ENCODE results near the gene FAM135A.
A peak's percentile ranks its signal among the peaks of the same experiment; 100 is the strongest.
"Not testable (repeated sequence)": the region's sequence is repeated elsewhere in the genome, so short reads cannot be mapped to it uniquely, and the experiment has no call there.

Gene FAM135A

GRCh38 chr6:70549327-70549726 lies 136.0 kb downstream of the FAM135A start:
- DNase-seq = no peak

DNA sequence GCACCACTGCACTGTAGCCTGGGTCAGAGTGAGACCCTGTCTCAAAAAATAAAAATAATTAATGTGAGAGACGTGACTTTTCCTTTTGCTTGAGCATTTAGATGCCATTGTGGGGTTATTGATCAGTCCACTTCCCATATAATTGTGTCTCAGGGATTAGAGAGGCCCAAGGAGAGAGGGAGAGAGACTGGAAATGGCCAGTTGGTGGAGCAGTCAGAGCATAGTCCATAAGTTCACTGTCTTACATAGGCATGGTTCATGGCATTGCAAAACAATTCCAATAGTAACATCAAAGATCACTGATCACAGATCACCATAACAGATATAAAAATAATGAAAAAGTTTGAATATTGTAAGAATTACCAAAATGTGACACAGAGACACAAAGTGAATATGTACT lies 138.3 kb downstream of the FAM135A start:
- DNase-seq = no peak

- not testable (repeated sequence) for DNase-seq
Observed at GRCh38 chr6:70552286-70552940, 139.1 kb downstream of the FAM135A start.

GRCh38 chr6:70552974-70553373 lies 139.7 kb downstream of the FAM135A start:
- no peak for DNase-seq

DNA sequence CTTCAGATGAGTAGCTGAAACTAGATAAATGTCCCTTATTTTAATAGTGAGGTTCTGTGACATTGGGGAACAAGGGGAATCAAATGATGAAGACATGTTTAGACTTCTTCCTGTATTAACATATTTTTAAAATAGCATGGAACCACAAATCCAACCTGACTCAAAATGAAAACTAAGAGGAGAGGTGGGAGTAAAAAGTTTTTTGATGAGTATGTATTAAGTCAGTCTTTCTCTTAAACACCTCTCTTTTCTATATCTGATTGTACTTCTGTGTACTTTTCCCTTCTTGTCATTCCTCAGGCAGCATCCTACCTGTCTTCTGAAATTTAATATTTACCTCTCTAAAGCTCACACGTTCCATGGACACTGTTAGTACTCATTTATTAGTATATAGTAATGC lies 144.7 kb downstream of the FAM135A start:
- no peak for DNase-seq

DNA sequence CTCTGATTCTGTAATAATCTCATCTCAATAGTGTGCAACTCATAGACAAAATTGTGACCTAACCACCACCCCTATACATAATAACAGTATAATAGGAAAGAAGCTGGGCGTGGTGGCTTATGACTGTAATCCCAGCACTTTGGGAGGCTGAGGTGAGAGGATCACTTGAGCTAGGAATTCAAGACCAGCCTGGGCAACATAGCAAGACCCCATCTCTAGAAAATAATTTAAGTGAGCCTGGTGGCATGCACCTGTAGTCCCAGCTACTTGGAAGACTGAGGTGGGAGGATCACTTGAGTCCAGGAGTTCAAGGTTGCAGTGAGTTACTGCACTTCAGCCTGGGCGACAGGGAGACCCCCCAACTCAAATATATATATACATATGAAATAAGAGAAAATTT lies 149.1 kb downstream of the FAM135A start:
- not testable (repeated sequence) for DNase-seq

DNA sequence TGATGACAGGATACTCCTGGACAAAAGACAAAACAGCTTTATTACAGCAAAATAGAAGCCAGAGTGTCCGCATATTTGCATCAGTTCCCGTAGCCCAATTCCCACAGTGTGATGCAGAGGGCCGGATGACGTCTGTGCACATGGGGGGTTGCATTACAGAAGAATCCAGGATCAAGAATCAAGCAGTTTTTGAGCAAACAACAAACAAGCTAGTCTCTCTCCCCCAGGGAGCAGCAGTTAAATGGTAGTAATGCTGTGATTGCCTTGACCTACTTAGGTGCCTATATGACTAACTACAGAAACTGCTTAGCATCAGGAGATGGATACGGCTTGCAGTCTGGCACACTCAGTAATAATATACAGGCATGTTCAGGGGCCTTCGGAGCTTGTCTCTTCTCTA lies 150.2 kb downstream of the FAM135A start:
- DNase-seq = no peak

- DNase-seq = peak; percentile 78
Observed at GRCh38 chr6:70566751-70567382, 153.6 kb downstream of the FAM135A start, which contains the start of gene SDHAF4. Gene SDHAF4, plus strand, starts transcription at chr6:70566930. Its CDS starts 11 bp downstream, at chr6:70566941.

DNA sequence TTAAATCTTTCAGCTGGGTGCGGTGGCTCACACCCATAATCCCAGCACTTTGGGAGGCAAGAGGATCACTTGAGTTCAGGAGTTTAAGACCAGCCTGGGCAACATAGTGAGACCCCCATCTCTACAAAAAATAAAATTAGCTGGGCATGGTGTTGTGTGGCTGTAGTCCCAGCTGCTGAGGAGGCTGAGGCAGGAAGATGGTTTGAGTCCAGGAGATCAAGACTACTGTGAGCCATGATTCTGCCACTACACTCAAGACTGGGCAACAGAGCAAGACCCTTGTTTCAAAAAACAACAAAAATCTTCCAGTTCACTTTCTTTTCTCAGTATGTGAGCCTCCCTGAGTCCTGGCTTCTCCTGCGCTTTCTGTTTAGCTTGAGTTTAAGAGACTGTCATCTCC lies 161.3 kb downstream of the FAM135A start:
- DNase-seq = no peak

- DNase-seq = no peak
Observed at GRCh38 chr6:70575899-70576495, 162.7 kb downstream of the FAM135A start.

GRCh38 chr6:70586114-70586513 lies 172.8 kb downstream of the FAM135A start:
- DNase-seq = no peak

- DNase-seq = no peak
Observed at GRCh38 chr6:70590400-70590799, 177.1 kb downstream of the FAM135A start.

DNA sequence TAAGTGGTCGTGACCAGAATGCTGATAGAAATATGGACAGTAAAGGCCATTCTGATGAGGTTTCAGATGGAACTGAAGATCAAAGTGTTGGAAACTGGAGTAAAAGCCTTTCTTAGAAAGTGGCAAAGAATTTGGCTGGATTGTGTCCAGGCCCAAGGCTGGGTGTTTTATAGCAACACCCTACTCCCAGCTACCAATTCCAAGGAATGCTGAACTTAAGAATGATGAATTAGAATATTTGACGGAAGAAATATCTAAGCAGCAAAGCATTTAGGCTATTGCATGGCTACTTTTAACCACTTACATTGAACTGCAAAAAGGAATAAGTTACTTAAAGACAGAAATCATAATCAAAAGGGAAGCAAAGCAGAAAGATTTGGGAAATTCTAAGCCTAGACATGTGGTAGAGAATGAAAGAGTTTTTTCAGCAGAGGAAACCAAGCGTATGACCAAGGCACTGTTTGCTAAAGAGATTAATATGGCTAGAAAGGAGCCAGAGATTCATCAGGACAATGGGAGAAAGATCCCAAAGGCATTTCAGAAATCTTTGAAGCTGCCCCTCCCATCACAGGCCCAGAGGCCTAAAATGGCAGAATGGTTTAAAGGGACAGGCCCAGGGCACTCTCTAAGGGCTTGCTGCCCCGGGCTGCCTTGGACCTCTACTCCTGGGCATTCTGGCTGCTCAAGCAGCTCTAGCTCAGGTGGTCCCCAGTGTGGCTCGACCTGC lies 179.2 kb downstream of the FAM135A start:
- no peak for DNase-seq

DNA sequence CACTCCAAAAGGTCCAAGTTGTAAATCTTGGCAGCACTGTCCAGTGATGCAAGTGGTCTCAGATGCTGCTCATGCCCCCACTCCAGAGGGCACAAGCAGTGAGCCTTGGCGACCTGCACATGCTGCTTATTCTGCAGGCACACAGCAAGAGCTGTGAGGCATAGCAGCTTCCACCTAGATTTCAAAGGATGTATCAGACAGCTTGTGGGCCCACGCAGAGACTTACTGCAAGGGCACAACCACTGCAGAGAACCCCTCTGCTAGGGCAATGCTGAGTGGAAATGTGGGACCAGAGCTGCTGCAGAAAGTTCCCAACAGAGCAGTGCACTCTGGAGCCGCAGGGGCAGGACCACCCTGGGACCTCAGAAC lies 179.8 kb downstream of the FAM135A start:
- no peak for DNase-seq

DNA sequence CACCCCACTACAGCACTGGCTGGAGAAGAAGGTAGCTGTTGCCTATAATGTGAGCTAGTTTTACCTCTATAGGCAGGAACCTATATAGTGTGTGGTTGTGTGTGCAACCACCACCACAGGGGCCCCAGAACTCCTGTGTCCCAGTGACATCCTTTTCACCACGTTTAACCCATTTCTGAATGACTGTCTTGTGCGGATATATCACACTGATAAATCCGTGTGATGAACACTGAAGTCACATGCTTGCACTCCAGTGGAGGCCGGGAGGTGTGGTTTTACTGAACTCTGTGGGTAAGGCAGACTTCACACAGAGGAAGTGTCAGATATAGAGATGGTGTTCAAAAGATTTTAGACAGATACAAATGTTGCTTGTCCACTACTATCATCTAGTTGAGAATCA lies 185.9 kb downstream of the FAM135A start:
- DNase-seq = no peak

DNA sequence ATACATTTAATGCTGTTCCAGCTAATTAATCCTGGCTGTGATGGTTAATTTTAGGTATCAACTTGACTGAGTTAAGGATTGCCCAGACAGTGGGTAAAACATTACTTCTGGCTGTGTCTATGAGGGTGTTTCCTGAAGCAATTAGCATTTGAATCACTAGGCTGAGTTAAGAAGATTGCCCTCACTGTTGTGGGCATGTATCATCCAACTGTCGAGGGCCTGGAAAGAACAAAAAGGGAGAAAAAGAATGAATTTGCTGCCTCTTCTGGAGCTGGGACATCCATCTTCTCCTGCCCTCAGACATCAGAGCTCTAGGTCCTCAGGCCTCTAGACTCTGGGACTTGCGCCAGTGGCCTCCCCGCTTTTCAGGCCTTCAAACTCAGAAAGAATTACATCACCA lies 187.7 kb downstream of the FAM135A start:
- no peak for DNase-seq

DNA sequence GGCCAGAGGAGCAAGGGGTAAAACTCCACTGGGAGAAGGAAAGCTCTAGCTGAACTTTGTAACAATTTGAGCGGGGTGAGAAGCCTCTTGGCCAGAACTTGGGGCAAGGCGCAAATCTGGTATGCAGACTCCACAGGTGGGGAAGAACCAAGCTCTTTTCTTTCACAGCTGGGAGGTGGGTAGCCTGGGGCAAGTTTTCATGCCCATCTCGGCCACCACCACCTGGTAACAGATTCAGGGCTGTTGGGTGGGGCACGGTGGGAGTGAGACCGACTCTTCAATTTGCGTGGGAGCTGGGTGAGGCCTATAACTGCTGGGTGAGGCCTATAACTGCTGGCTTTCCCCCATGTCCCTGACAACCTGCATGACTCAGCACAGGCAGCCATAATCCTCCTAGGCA lies 190.9 kb downstream of the FAM135A start:
- no peak for DNase-seq

DNA sequence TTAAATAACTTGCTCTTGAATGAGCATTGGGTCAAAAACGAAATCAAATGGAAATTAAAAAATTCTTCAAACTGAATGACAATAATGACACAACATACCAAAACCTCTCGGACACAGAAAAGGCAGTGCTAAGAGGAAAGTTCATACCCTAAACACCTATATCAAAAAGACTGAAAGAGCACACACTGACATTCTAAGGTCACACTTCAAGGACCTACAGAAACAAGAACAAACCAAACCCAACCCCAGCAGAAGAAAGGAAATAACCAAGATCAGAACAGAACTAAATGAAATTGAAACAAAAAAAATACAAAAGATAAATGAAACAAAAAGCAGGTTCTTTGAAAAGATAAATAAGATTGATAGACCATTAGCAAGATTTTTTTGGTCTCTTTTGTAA lies 194.1 kb downstream of the FAM135A start:
- not testable (repeated sequence) for DNase-seq

DNA sequence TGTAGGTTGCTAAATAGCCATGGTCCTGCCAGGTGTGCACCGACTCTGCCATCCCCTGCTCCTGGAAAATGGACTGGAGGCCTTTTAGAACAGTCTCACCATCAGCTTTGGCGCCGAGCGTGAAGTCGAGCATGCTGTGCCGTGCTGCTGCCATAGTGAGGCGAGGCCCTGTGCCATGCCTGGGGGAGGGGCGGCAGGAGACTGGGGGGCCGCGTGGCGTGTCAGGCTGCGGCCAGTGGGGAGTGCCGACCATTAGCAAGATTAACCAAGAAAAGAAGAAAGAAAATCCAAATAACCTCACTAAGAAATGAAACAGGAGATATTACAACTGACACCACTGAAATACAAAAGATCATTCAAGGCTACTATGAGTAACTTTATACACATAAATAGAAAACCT lies 195.9 kb downstream of the FAM135A start:
- not testable (repeated sequence) for DNase-seq
